ENCODE data around the gene MYO3B. TPM values are rescaled to one million over a fixed set of nuclear protein-coding genes. Genes with fewer than 3 reads are reported as not detected.

MYO3B gene
- total RNA-seq, 1 experiment from 2014 or later: 0.52 TPM

DNA sequence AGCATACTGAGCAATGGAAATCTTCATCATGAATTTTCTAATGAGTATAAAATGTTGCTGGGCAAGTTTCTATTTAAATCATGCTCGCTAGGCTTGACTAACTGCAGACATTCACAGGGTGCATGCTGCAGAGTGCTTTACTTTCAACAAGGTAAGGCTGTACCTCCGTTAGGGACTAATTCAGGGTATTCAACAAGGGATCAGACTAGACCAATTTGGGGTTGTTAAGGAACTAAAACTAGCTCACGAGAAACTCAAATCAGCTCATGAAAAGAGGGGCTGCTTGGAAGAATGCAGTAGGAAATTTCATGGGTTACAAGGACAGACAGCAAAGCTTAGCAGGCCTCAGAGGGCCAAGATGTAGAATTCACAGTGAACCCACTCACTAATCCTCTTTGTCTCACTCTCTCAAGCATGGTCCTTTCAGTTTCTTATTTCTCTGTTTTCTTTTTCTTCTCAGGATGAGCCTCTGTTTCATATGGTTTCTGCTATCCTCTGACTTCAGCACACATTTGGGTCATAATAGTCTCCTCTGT lies 2.2 kb downstream of the MYO3B start:
- Histone ChIP-seq H3K4me3 (ENCODE audit: low read depth, low read length, poor library complexity, severe bottlenecking) (no peak overlapping the region), H3K4me1 (ENCODE audit: insufficient read depth, low read length, poor library complexity, severe bottlenecking) (peaks cover 16% of the 10 kb centered on the region), H3K9me3 (ENCODE audit: low read depth, low read length, poor library complexity, severe bottlenecking) (peaks cover 3% of the 10 kb centered on the region), H3K27me3 (replicated peaks; ENCODE audit: insufficient read depth, low read depth, low read length, poor library complexity) (no peaks in the 10 kb centered on the region), H3K27ac (ENCODE audit: low read depth, low read length, poor library complexity, severe bottlenecking) (no peak overlapping the region), H3K36me3 (ENCODE audit: insufficient read depth, low read length, poor library complexity, severe bottlenecking) (no peaks in the 10 kb centered on the region)
- no TSS peak for BruUV-seq (replicated peaks)
- ChIA-PET POLR2A (ENCODE audit: low non-redundant PET) (no interaction called here), CTCF (no interaction called here)
- intact Hi-C loops (cut with micrococcal nuclease; ENCODE audit: unreplicated experiment): no loop called here
- TF ChIP-seq, protein P1, sequence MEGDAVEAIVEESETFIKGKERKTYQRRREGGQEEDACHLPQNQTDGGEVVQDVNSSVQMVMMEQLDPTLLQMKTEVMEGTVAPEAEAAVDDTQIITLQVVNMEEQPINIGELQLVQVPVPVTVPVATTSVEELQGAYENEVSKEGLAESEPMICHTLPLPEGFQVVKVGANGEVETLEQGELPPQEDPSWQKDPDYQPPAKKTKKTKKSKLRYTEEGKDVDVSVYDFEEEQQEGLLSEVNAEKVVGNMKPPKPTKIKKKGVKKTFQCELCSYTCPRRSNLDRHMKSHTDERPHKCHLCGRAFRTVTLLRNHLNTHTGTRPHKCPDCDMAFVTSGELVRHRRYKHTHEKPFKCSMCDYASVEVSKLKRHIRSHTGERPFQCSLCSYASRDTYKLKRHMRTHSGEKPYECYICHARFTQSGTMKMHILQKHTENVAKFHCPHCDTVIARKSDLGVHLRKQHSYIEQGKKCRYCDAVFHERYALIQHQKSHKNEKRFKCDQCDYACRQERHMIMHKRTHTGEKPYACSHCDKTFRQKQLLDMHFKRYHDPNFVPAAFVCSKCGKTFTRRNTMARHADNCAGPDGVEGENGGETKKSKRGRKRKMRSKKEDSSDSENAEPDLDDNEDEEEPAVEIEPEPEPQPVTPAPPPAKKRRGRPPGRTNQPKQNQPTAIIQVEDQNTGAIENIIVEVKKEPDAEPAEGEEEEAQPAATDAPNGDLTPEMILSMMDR (conservative IDR thresholded peaks at IDR 0.05; ENCODE audit: low read depth, low read length): no peak
- no peak for TF ChIP-seq EZH2 (IDR thresholded peaks at IDR 0.05; ENCODE audit: borderline replicate concordance, low read depth, low read length, poor library complexity, severe bottlenecking)
- no peak for DNase-seq (ENCODE audit: low spot score)

DNA sequence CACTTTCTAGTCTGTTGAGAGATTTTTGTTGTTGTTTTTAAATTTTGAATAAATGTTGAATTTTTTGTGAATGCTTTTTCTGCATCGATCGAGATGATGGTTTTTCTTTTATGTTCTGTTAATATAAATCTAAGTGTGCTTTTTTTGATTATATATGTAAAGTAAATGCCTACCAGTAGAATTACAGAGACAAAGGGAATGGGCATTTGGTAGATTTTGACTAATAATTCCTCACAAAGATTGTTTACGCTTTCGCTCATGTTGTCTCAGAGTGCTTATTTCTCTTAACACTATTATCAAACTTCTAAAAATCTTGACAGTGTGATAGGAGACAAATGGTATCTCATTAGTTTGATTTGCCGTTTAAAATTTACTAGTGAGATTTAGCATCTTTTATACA lies 3.7 kb downstream of the MYO3B start:
- CTCF ChIA-PET: no interaction called here
- no peak overlapping the region for H3K4me3 ChIP-seq (ENCODE audit: low read depth, low read length, poor library complexity, severe bottlenecking)

GRCh38 chr2:170185319-170185718 lies 7.4 kb downstream of the MYO3B start:
- peaks cover under 1% of the 10 kb centered on the region for H3K4me1 ChIP-seq (ENCODE audit: insufficient read depth, low read length, poor library complexity, severe bottlenecking)
- H3K36me3 ChIP-seq (ENCODE audit: insufficient read depth, low read length, poor library complexity, severe bottlenecking): no peaks in the 10 kb centered on the region
- ChIA-PET POLR2A (ENCODE audit: low non-redundant PET) (no interaction called here), CTCF (no interaction called here)
- no TSS peak for BruUV-seq (replicated peaks)
- intact Hi-C loops (cut with micrococcal nuclease; ENCODE audit: unreplicated experiment): no loop called here
- DNase-seq (ENCODE audit: low spot score): no peak
- TF ChIP-seq, protein P1 (conservative IDR thresholded peaks at IDR 0.05; ENCODE audit: low read depth, low read length): no peak
- no peak for TF ChIP-seq EZH2 (IDR thresholded peaks at IDR 0.05; ENCODE audit: borderline replicate concordance, low read depth, low read length, poor library complexity, severe bottlenecking)
- no peaks in the 10 kb centered on the region for H3K27me3 ChIP-seq (replicated peaks; ENCODE audit: insufficient read depth, low read depth, low read length, poor library complexity)
- no peak overlapping the region for H3K27ac ChIP-seq (ENCODE audit: low read depth, low read length, poor library complexity, severe bottlenecking)
- H3K9me3 ChIP-seq (ENCODE audit: low read depth, low read length, poor library complexity, severe bottlenecking): peaks cover 17% of the 10 kb centered on the region
- no peak overlapping the region for H3K4me3 ChIP-seq (ENCODE audit: low read depth, low read length, poor library complexity, severe bottlenecking)

More for the DNA sequence above, 3.7 kb downstream of the MYO3B start:
- POLR2A ChIA-PET (ENCODE audit: low non-redundant PET): no interaction called here
- DNase-seq (ENCODE audit: low spot score): no peak
- no peaks in the 10 kb centered on the region for H3K36me3 ChIP-seq (ENCODE audit: insufficient read depth, low read length, poor library complexity, severe bottlenecking)
- intact Hi-C loops (cut with micrococcal nuclease; ENCODE audit: unreplicated experiment): no loop called here
- TF ChIP-seq EZH2 (IDR thresholded peaks at IDR 0.05; ENCODE audit: borderline replicate concordance, low read depth, low read length, poor library complexity, severe bottlenecking): no peak
- TF ChIP-seq, protein P1 (conservative IDR thresholded peaks at IDR 0.05; ENCODE audit: low read depth, low read length): no peak
- H3K27me3 ChIP-seq (replicated peaks; ENCODE audit: insufficient read depth, low read depth, low read length, poor library complexity): no peaks in the 10 kb centered on the region
- no peak overlapping the region for H3K27ac ChIP-seq (ENCODE audit: low read depth, low read length, poor library complexity, severe bottlenecking)
- H3K9me3 ChIP-seq (ENCODE audit: low read depth, low read length, poor library complexity, severe bottlenecking): peaks cover 14% of the 10 kb centered on the region
- peaks cover 13% of the 10 kb centered on the region for H3K4me1 ChIP-seq (ENCODE audit: insufficient read depth, low read length, poor library complexity, severe bottlenecking)
- no TSS peak for BruUV-seq (replicated peaks)
